Stomach (tissue), 9 donors: ENCODE measurements around the gene PCSK2. TPM values are rescaled to one million over a fixed set of nuclear protein-coding genes. Genes with fewer than 3 reads are reported as not detected.

ENCODE experiments used
- DNase-seq, 2 donors: peaks; one replicate each; pipeline versions ENCODE4 v3.0.0 to v3.0.0-alpha.2; 2013 to 2019
- H3K27ac ChIP-seq, 5 donors: fragments of 200-600 bp in 4 of 5; sonication (generic) in 4 of 5; one replicate each; pipeline ENCODE4 v1.5.1; 2013 to 2019; ENCODE audit warnings: mild to moderate bottlenecking in 1 of 5, moderate library complexity in 1 of 5
- H3K27me3 ChIP-seq, 3 donors: fragments of 200-600 bp; sonication (generic); one replicate each; pipeline ENCODE4 v1.5.1; 2017 to 2019; ENCODE audit warnings: mixed run types in 1 of 3
- H3K36me3 ChIP-seq, 4 donors: fragments of 200-600 bp; sonication (generic); 1 replicate in 3 of 4; 2 replicates in 1 of 4; pipeline ENCODE4 v1.5.1; 2016 to 2019
- H3K4me1 ChIP-seq, 4 donors: fragments of 200-600 bp; sonication (generic); one replicate each; pipeline ENCODE4 v1.5.1; 2016 to 2019
- H3K4me3 ChIP-seq, 4 donors: fragments of 200-600 bp; sonication (generic) in 3 of 4; one replicate each; pipeline ENCODE4 v1.5.1; 2016 to 2019; ENCODE audit warnings: mild to moderate bottlenecking in 1 of 4
- H3K9me3 ChIP-seq, 4 donors: fragments of 200-600 bp; sonication (generic); one replicate each; pipeline ENCODE4 v1.5.1; 2016 to 2019
- EP300 ChIP-seq: sonication (generic); formaldehyde crosslinking; IDR thresholded peaks from one replicate; pipeline ENCODE4 v1.6.1; 2017; ENCODE audit warnings: antibody characterized with exemption
- POLR2A ChIP-seq, 4 donors: fragments of 450-650 bp; IDR thresholded peaks; one replicate each; pipeline ENCODE4 v1.6.1; 2016; ENCODE audit warnings: antibody characterized with exemption in 4 of 4, control low read depth in 2 of 4, mild to moderate bottlenecking in 1 of 4, moderate library complexity in 1 of 4
- POLR2AphosphoS5 ChIP-seq, 3 donors: sonication (generic); formaldehyde crosslinking; IDR thresholded peaks; one replicate each; pipeline ENCODE4 v1.6.1; 2016; ENCODE audit warnings: antibody characterized with exemption in 3 of 3
- WGBS, 5 donors: extraction: QIAGEN DNeasy Blood & Tissue Kit in 3 of 5; methylation state at CpG; one replicate each; pipeline versions ENCODE4 v1.1.5 to v1.1.7; 2013 to 2018; 5-methylcytosine and 5-hydroxymethylcytosine counted together
- intact Hi-C: fragments of 100-400 bp; cut with DNase I; formaldehyde crosslinking; loops from one replicate; pipeline ENCODE4 v1.15.1; 2023; ENCODE audit warnings: low total_unique reads
- polyA plus RNA-seq, 3 donors: library from polyadenylated mRNA; stranded (reverse); fragments of 200-250 nt; gene quantifications; one replicate each; pipeline ENCODE4 v1.2.3, GENCODE V29; 2013
- total RNA-seq, 5 donors: library from RNA; depleted of rRNA; stranded (reverse); fragments of >200 nt; gene quantifications; one replicate each; pipeline versions ENCODE4 v1.1.0 to v1.2.3, GENCODE V29; 2014 to 2016
- TF ChIP-seq, protein P1 (sequence below), 7 experiments: fragments of 450-650 bp in 4 of 7; fragments of 200-600 bp in 3 of 7; sonication (generic) in 3 of 7; IDR thresholded peaks; one replicate each; pipeline ENCODE4 v1.5.1; 2016 to 2019; ENCODE audit warnings: antibody characterized with exemption in 7 of 7, control low read depth in 2 of 7, mild to moderate bottlenecking in 1 of 7
- donor health status: healthy with polysubstance abuse.
- donor health status: Bipolar disorder and iron deficiency.
- donor health status: healthy.

Gene PCSK2
- total and polyA plus RNA-seq, 8 donors, result 0.15 to 3.7 (median 1.2) TPM; not detected in 2

DNA sequence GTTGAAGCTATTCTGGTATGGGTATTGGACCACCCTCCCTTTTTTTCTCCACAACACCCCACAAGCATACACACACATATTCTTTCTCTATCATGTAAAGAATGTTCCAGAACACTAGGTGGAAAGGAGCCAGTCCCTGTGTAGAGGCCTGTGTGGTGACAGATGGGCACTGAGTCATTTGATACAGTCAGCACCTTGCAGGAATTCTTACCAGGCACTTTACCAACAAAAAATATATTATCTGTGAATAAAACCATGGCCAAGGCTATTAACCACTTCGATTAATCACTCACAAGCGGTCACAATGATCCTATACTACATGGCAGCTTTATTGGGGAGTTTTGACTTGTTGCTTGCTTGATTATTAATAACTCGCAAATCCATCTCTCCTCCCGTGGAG is 154.9 kb downstream of the PCSK2 start:
- Histone ChIP-seq H3K27ac (no peak overlapping the region), H3K36me3 (no peaks in the 10 kb centered on the region), H3K4me3 (no peak overlapping the region), H3K9me3 (no peaks in the 10 kb centered on the region), H3K27me3 (peaks cover 0 to 6% (median 3%) of the 10 kb centered on the region in 3 donors), H3K4me1 (no peaks in the 10 kb centered on the region)
- 74 to 86% (median 81%) methylated on average over 4 of the region's 4 CpGs for WGBS, 5 donors
- intact Hi-C loops, result no loop called here
- TF ChIP-seq, protein P1, sequence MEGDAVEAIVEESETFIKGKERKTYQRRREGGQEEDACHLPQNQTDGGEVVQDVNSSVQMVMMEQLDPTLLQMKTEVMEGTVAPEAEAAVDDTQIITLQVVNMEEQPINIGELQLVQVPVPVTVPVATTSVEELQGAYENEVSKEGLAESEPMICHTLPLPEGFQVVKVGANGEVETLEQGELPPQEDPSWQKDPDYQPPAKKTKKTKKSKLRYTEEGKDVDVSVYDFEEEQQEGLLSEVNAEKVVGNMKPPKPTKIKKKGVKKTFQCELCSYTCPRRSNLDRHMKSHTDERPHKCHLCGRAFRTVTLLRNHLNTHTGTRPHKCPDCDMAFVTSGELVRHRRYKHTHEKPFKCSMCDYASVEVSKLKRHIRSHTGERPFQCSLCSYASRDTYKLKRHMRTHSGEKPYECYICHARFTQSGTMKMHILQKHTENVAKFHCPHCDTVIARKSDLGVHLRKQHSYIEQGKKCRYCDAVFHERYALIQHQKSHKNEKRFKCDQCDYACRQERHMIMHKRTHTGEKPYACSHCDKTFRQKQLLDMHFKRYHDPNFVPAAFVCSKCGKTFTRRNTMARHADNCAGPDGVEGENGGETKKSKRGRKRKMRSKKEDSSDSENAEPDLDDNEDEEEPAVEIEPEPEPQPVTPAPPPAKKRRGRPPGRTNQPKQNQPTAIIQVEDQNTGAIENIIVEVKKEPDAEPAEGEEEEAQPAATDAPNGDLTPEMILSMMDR (IDR thresholded peaks at IDR 0.05), result no peak
- TF ChIP-seq POLR2A (IDR thresholded peaks at IDR 0.05), result no peak
- no peak for TF ChIP-seq EP300
- TF ChIP-seq POLR2AphosphoS5 (IDR thresholded peaks at IDR 0.05), result no peak
- DNase-seq, result no peak

DNA sequence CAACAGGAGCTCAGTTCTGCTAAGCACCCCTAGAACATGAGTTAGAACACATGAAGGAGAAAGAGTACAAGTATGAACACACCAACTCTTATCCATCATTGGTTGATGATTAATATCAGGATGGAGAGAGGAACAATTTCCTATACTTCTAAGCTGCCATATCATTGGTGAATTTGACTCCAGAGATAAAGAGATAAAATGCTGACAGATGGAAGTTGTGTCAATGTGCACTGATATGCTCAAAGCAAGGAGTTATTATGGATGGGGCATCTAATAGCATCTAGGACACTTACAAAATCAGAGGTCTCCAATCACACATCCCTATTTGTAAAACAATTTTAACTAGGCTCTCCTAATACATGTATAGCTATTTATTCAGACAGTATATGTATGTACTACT is 159.0 kb downstream of the PCSK2 start:
- DNase-seq, result no peak
- Histone ChIP-seq H3K4me1 (no peaks in the 10 kb centered on the region), H3K27ac (no peak overlapping the region), H3K4me3 (no peak overlapping the region), H3K9me3 (no peaks in the 10 kb centered on the region), H3K27me3 (peaks cover 0 to 6% (median 3%) of the 10 kb centered on the region in 3 donors), H3K36me3 (no peaks in the 10 kb centered on the region)
- TF ChIP-seq, protein P1 (IDR thresholded peaks at IDR 0.05), result no peak
- no peak for TF ChIP-seq EP300
- TF ChIP-seq POLR2A (IDR thresholded peaks at IDR 0.05), result no peak
- no peak for TF ChIP-seq POLR2AphosphoS5 (IDR thresholded peaks at IDR 0.05)
- intact Hi-C loops, result no loop called here

DNA sequence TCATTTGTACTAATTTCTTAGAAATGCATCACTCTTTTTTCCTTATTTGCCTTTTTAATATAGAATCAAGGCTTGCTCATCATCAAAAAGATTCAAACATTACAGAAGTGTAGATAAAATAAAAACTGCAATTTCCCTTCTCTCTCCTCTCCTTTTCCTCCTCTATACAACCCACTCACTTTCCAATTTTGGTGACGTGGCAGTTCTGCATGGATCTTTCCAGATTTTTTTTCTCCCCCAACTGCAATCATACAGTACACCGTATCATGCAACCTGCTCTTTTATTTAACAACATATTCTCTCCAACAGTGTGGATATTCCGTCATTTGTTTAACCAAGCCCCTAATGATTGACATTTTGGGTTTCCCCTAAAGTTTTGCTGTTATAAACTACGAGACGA is 163.8 kb downstream of the PCSK2 start:
- no peaks in the 10 kb centered on the region for H3K4me1 ChIP-seq
- WGBS, 5 donors, result 58 to 69% (median 61%) methylated on average over 5 of the region's 5 CpGs
- intact Hi-C loops, result no loop called here

DNA sequence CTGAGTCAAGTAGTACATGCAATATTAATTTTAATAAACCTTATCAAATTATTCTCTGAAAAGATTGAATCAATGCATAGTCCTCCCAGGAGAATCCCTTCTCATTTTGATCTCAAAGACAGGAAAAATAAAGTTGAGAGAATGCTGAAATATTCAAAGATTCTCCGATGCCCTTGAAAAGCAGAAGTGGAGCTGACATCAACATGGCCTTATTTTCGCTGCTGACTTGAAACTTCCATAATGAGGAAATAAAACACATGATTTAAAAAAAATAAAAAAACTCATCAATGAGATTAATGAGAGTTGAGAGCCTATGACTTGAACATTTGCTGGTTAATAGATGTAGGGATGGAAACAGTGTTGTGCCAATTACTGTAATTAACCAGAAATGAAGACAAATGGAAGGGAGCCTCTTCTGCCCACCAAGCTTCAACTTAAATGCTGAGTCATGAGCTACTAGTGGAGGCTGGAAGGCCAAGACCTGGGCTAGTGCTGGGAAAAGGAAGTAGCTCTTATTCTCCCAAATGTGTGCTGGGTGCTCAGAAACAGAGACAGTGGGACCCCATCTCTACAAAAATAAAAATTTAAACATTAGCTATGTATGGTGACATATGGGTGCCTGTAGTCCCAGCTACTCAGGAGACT is 164.4 kb downstream of the PCSK2 start:
- intact Hi-C loops, result no loop called here
- 70 to 88% (median 80%) methylated on average over 2 of the region's 2 CpGs for WGBS, 5 donors
- Histone ChIP-seq H3K9me3 (no peaks in the 10 kb centered on the region), H3K4me1 (no peaks in the 10 kb centered on the region), H3K27me3 (no peaks in the 10 kb centered on the region), H3K36me3 (no peaks in the 10 kb centered on the region), H3K27ac (no peak overlapping the region), H3K4me3 (no peak overlapping the region)
- no peak for TF ChIP-seq POLR2A (IDR thresholded peaks at IDR 0.05)
- TF ChIP-seq, protein P1 (IDR thresholded peaks at IDR 0.05), result no peak
- TF ChIP-seq POLR2AphosphoS5 (IDR thresholded peaks at IDR 0.05), result no peak
- TF ChIP-seq EP300, result no peak
- no peak for DNase-seq

More for the DNA sequence above, 163.8 kb downstream of the PCSK2 start:
- no peak overlapping the region for H3K27ac ChIP-seq
- H3K36me3 ChIP-seq, result no peaks in the 10 kb centered on the region
- no peak for DNase-seq
- no peaks in the 10 kb centered on the region for H3K9me3 ChIP-seq
- no peak overlapping the region for H3K4me3 ChIP-seq
- no peaks in the 10 kb centered on the region for H3K27me3 ChIP-seq
- TF ChIP-seq, protein P1 (IDR thresholded peaks at IDR 0.05), result no peak
- TF ChIP-seq EP300 (no peak), POLR2AphosphoS5 (IDR thresholded peaks at IDR 0.05) (no peak), POLR2A (IDR thresholded peaks at IDR 0.05) (no peak)
